Transverse colon (tissue), 4 donors: ENCODE data around the gene SLC39A12. TPM values are rescaled to one million over a fixed set of nuclear protein-coding genes. Genes with fewer than 3 reads are reported as not detected.

Experiments
- DNase-seq: peaks from one replicate; pipeline ENCODE4 v3.0.0-alpha.2; 2019
- H3K27ac ChIP-seq, 4 donors: fragments of 200-600 bp; sonication (generic); 2 replicates each; pipeline ENCODE4 v1.5.1; 2016 to 2018; ENCODE audit warnings: inconsistent platforms in 4 of 4
- H3K27me3 ChIP-seq: fragments of 200-600 bp; sonication (generic); 2 replicates; pipeline ENCODE4 v1.5.1; 2017; ENCODE audit warnings: inconsistent platforms
- H3K36me3 ChIP-seq, 4 donors: fragments of 200-600 bp; sonication (generic); 2 replicates each; pipeline ENCODE4 v1.5.1; 2017 to 2019; ENCODE audit warnings: inconsistent platforms in 4 of 4
- H3K4me1 ChIP-seq, 4 donors: fragments of 200-600 bp; sonication (generic); 2 replicates each; pipeline ENCODE4 v1.5.1; 2017 to 2020; ENCODE audit warnings: inconsistent platforms in 4 of 4
- H3K4me3 ChIP-seq, 4 donors: fragments of 200-600 bp; sonication (generic); 1 replicate in 1 of 4; 2 replicates in 3 of 4; pipeline versions ENCODE4 v1.5.1 to v1.6.1; 2017 to 2019; ENCODE audit warnings: inconsistent platforms in 4 of 4
- H3K9me3 ChIP-seq, 2 donors: fragments of 200-600 bp; sonication (generic); 2 replicates each; pipeline ENCODE4 v1.5.1; 2017 to 2019; ENCODE audit warnings: inconsistent platforms in 2 of 2
- EP300 ChIP-seq: sonication (generic); formaldehyde crosslinking; IDR thresholded peaks from one replicate; pipeline ENCODE4 v1.6.1; 2017; ENCODE audit warnings: antibody characterized with exemption, low read depth
- POLR2A ChIP-seq: fragments of 450-650 bp; IDR thresholded peaks from one replicate; pipeline ENCODE4 v1.6.1; 2016; ENCODE audit warnings: antibody characterized with exemption, mild to moderate bottlenecking, moderate library complexity
- POLR2AphosphoS5 ChIP-seq, 3 donors: sonication (generic); formaldehyde crosslinking; IDR thresholded peaks; one replicate each; pipeline ENCODE4 v1.6.1; 2016; ENCODE audit warnings: antibody characterized with exemption in 3 of 3
- WGBS, 2 donors: methylation state at CpG; one replicate each; pipeline ENCODE4 v1.1.5; 2018; ENCODE audit warnings: low coverage in 1 of 2; 5-methylcytosine and 5-hydroxymethylcytosine counted together
- in situ Hi-C, 4 donors: fragments of 200-750 bp; cut with MboI; loops; one replicate each; pipeline versions ENCODE4 v1.15.0 to v1.15.1; 2017; ENCODE audit warnings: low sequenced_read_pairs in 3 of 4, low pct_ligation_motif_present in 1 of 4, low pct_unique_long_range_greater_than_20kb in 1 of 4
- intact Hi-C: fragments of 100-400 bp; cut with DNase I; formaldehyde crosslinking; loops from one replicate; pipeline ENCODE4 v1.15.1; 2023; ENCODE audit warnings: low total_unique reads
- total RNA-seq, 4 donors: library from RNA; depleted of rRNA; stranded (reverse); fragments of >200 nt; gene quantifications; one replicate each; pipeline ENCODE4 v1.1.0, GENCODE V29; 2016
- TF ChIP-seq, protein P1 (sequence below), 5 experiments: fragments of 200-600 bp in 3 of 5; fragments of 450-650 bp in 2 of 5; sonication (generic) in 3 of 5; IDR thresholded peaks; 1 replicate in 2 of 5; 2 replicates in 3 of 5; pipeline ENCODE4 v1.5.1; 2016 to 2017; ENCODE audit warnings: antibody characterized with exemption in 5 of 5, inconsistent platforms in 3 of 5, mild to moderate bottlenecking in 2 of 5, moderate library complexity in 1 of 5

Gene SLC39A12
- total RNA-seq, 4 donors from 2014 or later: 0.14 TPM; not detected in 3

DNA sequence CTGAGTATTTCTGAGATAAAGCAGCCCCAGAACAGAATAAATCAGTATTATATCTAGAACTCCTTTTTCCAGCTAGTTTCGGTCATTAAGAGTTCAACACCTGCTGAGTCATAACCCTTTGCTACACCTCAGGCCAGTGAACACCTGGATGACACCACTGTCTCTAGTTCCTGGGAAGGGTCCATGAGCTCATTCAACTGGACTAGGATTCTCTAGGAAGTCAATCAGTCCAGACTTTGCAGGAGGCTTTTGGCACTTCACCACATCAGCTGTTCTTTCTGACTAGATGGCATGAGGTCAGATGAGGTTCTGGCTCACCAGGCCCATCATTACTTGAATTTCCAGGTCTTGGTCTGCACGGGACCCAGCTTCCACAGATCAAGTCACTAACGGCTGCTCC, 11.7 kb downstream of the SLC39A12 start:
- Histone ChIP-seq H3K27ac (no peak overlapping the region), H3K27me3 (no peaks in the 10 kb centered on the region), H3K9me3 (no peaks in the 10 kb centered on the region), H3K36me3 (no peaks in the 10 kb centered on the region), H3K4me3 (no peak overlapping the region), H3K4me1 (peaks cover 0 to 8% (median 5%) of the 10 kb centered on the region in 4 donors)
- DNase-seq: no peak
- in situ Hi-C loops (no loop called here), intact Hi-C loops (no loop called here)
- 86 to 94% methylated on average over 2 to 3 of the region's 3 CpGs for WGBS, 2 donors
- TF ChIP-seq EP300 (no peak), POLR2AphosphoS5 (IDR thresholded peaks at IDR 0.05) (no peak), POLR2A (no peak)
- TF ChIP-seq, protein P1, sequence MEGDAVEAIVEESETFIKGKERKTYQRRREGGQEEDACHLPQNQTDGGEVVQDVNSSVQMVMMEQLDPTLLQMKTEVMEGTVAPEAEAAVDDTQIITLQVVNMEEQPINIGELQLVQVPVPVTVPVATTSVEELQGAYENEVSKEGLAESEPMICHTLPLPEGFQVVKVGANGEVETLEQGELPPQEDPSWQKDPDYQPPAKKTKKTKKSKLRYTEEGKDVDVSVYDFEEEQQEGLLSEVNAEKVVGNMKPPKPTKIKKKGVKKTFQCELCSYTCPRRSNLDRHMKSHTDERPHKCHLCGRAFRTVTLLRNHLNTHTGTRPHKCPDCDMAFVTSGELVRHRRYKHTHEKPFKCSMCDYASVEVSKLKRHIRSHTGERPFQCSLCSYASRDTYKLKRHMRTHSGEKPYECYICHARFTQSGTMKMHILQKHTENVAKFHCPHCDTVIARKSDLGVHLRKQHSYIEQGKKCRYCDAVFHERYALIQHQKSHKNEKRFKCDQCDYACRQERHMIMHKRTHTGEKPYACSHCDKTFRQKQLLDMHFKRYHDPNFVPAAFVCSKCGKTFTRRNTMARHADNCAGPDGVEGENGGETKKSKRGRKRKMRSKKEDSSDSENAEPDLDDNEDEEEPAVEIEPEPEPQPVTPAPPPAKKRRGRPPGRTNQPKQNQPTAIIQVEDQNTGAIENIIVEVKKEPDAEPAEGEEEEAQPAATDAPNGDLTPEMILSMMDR (IDR thresholded peaks at IDR 0.05): no peak

DNA sequence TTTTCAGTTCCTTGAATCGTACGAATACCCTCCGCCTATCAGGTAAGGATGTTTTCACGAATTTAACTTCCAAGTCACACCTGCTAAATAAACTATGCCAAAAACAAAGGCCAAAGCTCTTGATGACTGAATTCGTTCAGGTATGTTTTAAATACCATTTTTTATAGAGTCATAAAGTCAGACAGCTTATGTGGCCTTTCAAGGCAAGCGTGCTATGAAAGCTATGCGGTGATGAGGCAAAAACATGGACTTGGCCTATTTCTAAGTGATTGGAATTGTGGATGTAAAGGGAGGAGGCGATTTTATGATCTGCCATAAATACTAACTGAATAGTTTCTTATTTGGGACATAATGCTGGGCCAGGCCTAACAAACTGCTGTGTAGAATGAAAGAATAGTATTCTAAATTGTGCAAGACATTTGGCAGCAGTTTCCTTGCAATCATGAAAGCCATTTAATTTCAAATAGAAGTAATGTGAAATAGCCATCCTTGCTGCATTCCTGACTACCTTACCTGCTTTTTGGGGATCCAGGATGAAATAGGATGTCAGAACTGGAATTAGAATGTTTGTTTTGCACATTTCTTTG, 14.0 kb downstream of the SLC39A12 start:
- Histone ChIP-seq H3K4me3 (no peak overlapping the region), H3K27me3 (no peaks in the 10 kb centered on the region), H3K36me3 (no peaks in the 10 kb centered on the region), H3K9me3 (peaks cover 0 to 6% of the 10 kb centered on the region in 2 donors), H3K4me1 (peaks cover 0 to 8% (median 5%) of the 10 kb centered on the region in 4 donors), H3K27ac (peak overlapping the region in 3 of 4 donors; percentile 37 to 49 (median 46))
- intact Hi-C loops: no loop called here
- TF ChIP-seq POLR2A (no peak), EP300 (no peak), POLR2AphosphoS5 (IDR thresholded peaks at IDR 0.05) (no peak)
- TF ChIP-seq, protein P1 (IDR thresholded peaks at IDR 0.05): no peak
- DNase-seq: peak; percentile 14
- in situ Hi-C loops: no loop called here
- WGBS, 2 donors: 41 to 56% methylated on average over 8 of the region's 8 CpGs

- H3K9me3 ChIP-seq: no peaks in the 10 kb centered on the region
These were observed 22.8 kb downstream of the SLC39A12 start for GRCh38 chr10:17974505-17974904.

GRCh38 chr10:17980846-17981565, 29.3 kb downstream of the SLC39A12 start:
- Histone ChIP-seq H3K27me3 (no peaks in the 10 kb centered on the region), H3K27ac (no peak overlapping the region), H3K4me1 (no peaks in the 10 kb centered on the region), H3K4me3 (no peak overlapping the region), H3K36me3 (no peaks in the 10 kb centered on the region), H3K9me3 (no peaks in the 10 kb centered on the region)
- intact Hi-C loops: no loop called here
- WGBS, 2 donors: 74 to 77% methylated on average over 5 to 6 of the region's 6 CpGs
- TF ChIP-seq POLR2A (no peak), EP300 (no peak), POLR2AphosphoS5 (IDR thresholded peaks at IDR 0.05) (no peak)
- TF ChIP-seq, protein P1 (IDR thresholded peaks at IDR 0.05): no peak
- in situ Hi-C loops: loop anchor here in 1 of 4 donors (25.0 kb wide), 1 partner anchor 419 kb away; no protein-coding TSS in a partner anchor
- DNase-seq: no peak

More at GRCh38 chr10:17974505-17974904, 22.8 kb downstream of the SLC39A12 start:
- Histone ChIP-seq H3K36me3 (no peaks in the 10 kb centered on the region), H3K27ac (no peak overlapping the region), H3K4me3 (no peak overlapping the region), H3K27me3 (no peaks in the 10 kb centered on the region), H3K4me1 (no peaks in the 10 kb centered on the region)
- WGBS, 2 donors: 80 to 84% methylated on average over 1 to 3 of the region's 3 CpGs
- in situ Hi-C loops: no loop called here
- intact Hi-C loops: no loop called here
- no peak for DNase-seq
- no peak for TF ChIP-seq EP300
- no peak for TF ChIP-seq POLR2AphosphoS5 (IDR thresholded peaks at IDR 0.05)
- TF ChIP-seq, protein P1 (IDR thresholded peaks at IDR 0.05): no peak
- no peak for TF ChIP-seq POLR2A
